Measurements from ENCODE around the gene COPB1.
A peak's percentile ranks its signal among the peaks of the same experiment; 100 is the strongest.

Gene COPB1

DNA sequence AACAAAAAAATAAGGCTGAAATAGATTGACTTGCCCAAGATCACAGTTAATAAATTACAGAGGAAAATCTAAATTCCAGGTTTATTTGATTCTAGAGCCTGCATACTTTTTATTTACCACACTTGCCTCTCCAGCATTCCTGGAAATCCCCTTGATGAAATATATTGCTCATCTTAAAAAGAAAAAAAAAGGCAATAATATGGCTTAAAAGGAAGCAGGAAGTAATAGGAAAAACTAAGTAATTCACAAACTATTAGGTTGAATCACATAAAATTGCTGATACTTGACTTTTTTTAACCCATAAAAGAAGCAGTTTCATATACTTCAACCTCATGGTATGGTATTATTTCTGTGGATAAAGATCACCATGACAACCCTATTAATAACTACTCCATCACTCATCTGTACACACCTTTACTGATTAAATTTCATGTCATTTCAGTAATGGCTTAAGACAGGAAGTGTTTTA, 52.9 kb downstream of the COPB1 start:
- no peak overlapping the region for H3K4me3 ChIP-seq (ENCODE audit: low read length)
- no peaks in the 10 kb centered on the region for H3K36me3 ChIP-seq (ENCODE audit: control insufficient read depth, insufficient read depth, low read length)
- H3K27ac ChIP-seq (ENCODE audit: low read depth, low read length), result no peak overlapping the region
- no peak overlapping the region for H3K9ac ChIP-seq (ENCODE audit: low read length)
- H3K27me3 ChIP-seq (ENCODE audit: control insufficient read depth, insufficient read depth, low read length), result no peaks in the 10 kb centered on the region
- no peaks in the 10 kb centered on the region for H3K4me1 ChIP-seq (ENCODE audit: control insufficient read depth, insufficient read depth, low read length)

DNA sequence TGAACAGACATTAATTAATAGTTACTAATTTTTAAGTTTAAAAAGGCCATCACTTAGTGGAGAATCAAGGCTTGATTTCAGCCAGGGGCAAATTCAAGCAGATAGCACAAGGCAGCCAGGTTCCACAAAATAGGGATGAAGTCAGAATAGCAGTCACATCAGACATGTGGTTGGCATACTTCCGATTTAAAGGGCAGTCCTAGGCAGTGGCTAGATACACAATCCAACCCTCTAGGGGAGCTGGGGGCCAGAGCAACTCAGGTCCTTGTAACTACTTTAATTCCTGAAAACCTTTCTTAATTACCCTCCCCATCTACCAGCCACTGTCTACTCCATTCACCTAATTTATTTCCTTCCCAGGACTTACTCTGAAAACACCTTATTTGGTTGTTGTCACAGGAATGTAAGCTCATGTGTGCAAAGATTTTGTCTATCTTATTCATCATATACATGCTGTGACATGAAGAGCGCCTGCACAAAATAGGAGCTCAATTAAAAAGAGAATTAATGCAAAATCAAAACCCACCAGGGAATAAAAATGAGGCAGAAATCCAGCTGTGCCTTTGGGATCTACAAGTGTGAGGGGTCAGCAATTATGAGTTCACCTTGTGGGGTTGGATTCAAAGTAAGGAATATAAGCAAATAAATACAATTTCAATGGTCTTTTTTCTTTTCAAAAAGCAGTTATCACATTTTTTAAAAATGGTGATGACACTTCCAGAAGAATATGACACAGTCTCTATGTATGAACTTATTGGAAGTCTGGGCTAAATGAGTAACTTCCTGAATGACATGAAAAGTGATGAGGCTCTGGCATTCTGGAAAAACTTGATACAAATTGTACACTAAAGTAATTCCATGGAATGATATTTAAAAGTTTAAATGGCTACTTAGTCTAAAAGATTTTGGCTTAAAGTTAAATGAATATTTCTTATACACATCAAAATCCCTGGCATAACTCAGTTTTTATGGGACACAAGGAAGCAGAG, 53.8 kb downstream of the COPB1 start:
- Histone ChIP-seq H3K4me1 (ENCODE audit: control insufficient read depth, insufficient read depth, low read length) (no peaks in the 10 kb centered on the region), H3K27ac (ENCODE audit: low read depth, low read length) (no peak overlapping the region), H3K36me3 (ENCODE audit: control insufficient read depth, insufficient read depth, low read length) (no peaks in the 10 kb centered on the region), H3K27me3 (ENCODE audit: control insufficient read depth, insufficient read depth, low read length) (no peaks in the 10 kb centered on the region), H3K9ac (ENCODE audit: low read length) (no peak overlapping the region), H3K4me3 (ENCODE audit: low read length) (no peak overlapping the region)

DNA sequence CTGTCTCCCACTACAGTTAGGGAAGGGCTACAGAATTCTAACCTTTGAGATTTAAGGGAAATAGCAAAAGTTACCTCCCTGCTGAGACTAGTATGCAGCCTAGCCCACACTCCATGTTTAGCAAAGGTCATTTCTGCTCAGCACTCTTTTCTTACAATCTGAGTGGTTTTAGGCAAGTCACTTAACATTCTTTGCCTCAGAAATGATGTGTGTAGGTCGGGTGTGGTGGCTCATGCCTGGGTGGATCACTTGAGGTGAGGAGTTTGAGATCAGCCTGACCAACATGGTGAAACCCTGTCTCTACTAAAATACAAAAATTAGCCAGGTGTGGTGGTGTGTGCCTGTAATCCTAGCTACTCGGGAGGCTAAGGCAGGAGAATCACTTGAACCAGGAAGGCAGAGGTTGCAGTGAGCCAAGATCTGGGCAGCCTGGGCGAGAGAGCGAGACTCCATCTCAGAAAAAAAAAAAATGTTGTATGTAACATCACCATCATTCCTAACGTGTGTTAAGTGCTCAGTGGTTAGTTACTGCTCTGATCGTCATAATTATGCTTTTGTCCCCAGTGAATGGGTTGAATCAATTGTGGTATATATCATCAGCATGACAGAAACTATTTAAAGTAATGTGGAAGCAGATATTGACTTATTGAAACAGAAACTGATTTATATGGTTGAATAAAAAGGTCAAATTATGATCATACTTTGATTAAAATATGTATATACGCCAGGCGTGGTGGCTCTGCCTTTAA, 55.0 kb downstream of the COPB1 start:
- H3K27me3 ChIP-seq (ENCODE audit: control insufficient read depth, insufficient read depth, low read length), result no peaks in the 10 kb centered on the region
- H3K36me3 ChIP-seq (ENCODE audit: control insufficient read depth, insufficient read depth, low read length), result no peaks in the 10 kb centered on the region
- H3K4me1 ChIP-seq (ENCODE audit: control insufficient read depth, insufficient read depth, low read length), result no peaks in the 10 kb centered on the region
- H3K9ac ChIP-seq (ENCODE audit: low read length), result no peak overlapping the region
- H3K4me3 ChIP-seq (ENCODE audit: low read length), result no peak overlapping the region
- H3K27ac ChIP-seq (ENCODE audit: low read depth, low read length), result no peak overlapping the region

DNA sequence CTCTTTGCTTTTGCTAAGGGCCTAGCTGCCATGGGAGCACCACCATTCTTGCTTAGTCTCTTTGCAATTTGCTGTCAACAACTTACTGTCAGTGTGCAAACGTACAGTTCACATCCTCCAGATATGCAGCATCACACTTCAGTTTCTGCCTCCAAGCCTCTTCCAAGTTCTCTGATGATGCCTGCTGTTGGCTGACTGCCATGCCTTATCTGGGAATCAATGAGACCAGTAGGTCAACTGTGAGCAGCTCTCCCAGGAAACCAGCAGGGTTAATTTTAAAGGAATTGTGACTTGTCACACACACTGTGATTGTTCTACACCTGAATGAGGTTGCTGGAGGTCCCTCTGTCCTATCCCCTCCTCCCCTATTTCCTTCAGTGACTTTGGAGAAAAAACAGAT, 56.0 kb downstream of the COPB1 start:
- H3K4me1 ChIP-seq (ENCODE audit: control insufficient read depth, insufficient read depth, low read length), result no peaks in the 10 kb centered on the region
- H3K36me3 ChIP-seq (ENCODE audit: control insufficient read depth, insufficient read depth, low read length), result no peaks in the 10 kb centered on the region
- no peak overlapping the region for H3K9ac ChIP-seq (ENCODE audit: low read length)
- no peak overlapping the region for H3K27ac ChIP-seq (ENCODE audit: low read depth, low read length)
- H3K27me3 ChIP-seq (ENCODE audit: control insufficient read depth, insufficient read depth, low read length), result no peaks in the 10 kb centered on the region
- no peak overlapping the region for H3K4me3 ChIP-seq (ENCODE audit: low read length)

- H3K36me3 ChIP-seq (ENCODE audit: control insufficient read depth, insufficient read depth, low read length), result no peaks in the 10 kb centered on the region
- no peak overlapping the region for H3K9ac ChIP-seq (ENCODE audit: low read length)
- H3K27me3 ChIP-seq (ENCODE audit: control insufficient read depth, insufficient read depth, low read length), result no peaks in the 10 kb centered on the region
- H3K4me1 ChIP-seq (ENCODE audit: control insufficient read depth, insufficient read depth, low read length), result no peaks in the 10 kb centered on the region
- no peak overlapping the region for H3K27ac ChIP-seq (ENCODE audit: low read depth, low read length)
- H3K4me3 ChIP-seq (ENCODE audit: low read length), result no peak overlapping the region
Measured at GRCh38 chr11:14435717-14436512, 63.7 kb downstream of the COPB1 start.

GRCh38 chr11:14425621-14426020, 74.0 kb downstream of the COPB1 start:
- Histone ChIP-seq H3K27me3 (ENCODE audit: control insufficient read depth, insufficient read depth, low read length) (no peaks in the 10 kb centered on the region), H3K27ac (ENCODE audit: low read depth, low read length) (no peak overlapping the region)

DNA sequence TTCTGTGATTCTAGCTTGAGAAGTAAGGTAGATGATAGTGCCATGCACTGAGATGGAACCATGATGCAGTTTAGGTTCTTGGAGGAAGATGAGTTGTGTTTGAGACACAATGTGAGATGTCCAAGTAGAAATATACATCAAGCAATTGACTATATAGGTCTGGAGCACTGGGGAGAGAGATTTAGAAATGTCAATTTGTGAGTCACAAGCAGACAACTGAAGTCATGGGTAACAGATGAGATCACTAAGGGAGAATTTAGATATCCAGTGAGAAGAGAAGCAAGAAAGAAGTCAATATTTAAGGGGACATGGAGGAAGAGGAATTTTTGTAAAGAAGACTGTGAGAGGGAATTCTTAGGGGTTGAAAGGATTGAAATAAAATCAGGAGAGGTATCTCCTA, 75.5 kb downstream of the COPB1 start:
- peaks cover 10% of the 10 kb centered on the region for H3K4me1 ChIP-seq (ENCODE audit: control insufficient read depth, insufficient read depth, low read length)
- H3K27me3 ChIP-seq (ENCODE audit: control insufficient read depth, insufficient read depth, low read length), result no peaks in the 10 kb centered on the region
- no peak overlapping the region for H3K4me3 ChIP-seq (ENCODE audit: low read length)
- no peak overlapping the region for H3K27ac ChIP-seq (ENCODE audit: low read depth, low read length)
- no peaks in the 10 kb centered on the region for H3K36me3 ChIP-seq (ENCODE audit: control insufficient read depth, insufficient read depth, low read length)
- no peak overlapping the region for H3K9ac ChIP-seq (ENCODE audit: low read length)

More at GRCh38 chr11:14425621-14426020, 74.0 kb downstream of the COPB1 start:
- Histone ChIP-seq H3K36me3 (ENCODE audit: control insufficient read depth, insufficient read depth, low read length) (no peaks in the 10 kb centered on the region), H3K4me1 (ENCODE audit: control insufficient read depth, insufficient read depth, low read length) (peaks cover 10% of the 10 kb centered on the region), H3K4me3 (ENCODE audit: low read length) (no peak overlapping the region), H3K9ac (ENCODE audit: low read length) (no peak overlapping the region)

GRCh38 chr11:14423633-14424032, 76.0 kb downstream of the COPB1 start:
- no peaks in the 10 kb centered on the region for H3K36me3 ChIP-seq (ENCODE audit: control insufficient read depth, insufficient read depth, low read length)
- peaks cover 10% of the 10 kb centered on the region for H3K4me1 ChIP-seq (ENCODE audit: control insufficient read depth, insufficient read depth, low read length)
- no peak overlapping the region for H3K27ac ChIP-seq (ENCODE audit: low read depth, low read length)

GRCh38 chr11:14422814-14423182, 76.8 kb downstream of the COPB1 start:
- peaks cover 10% of the 10 kb centered on the region for H3K4me1 ChIP-seq (ENCODE audit: control insufficient read depth, insufficient read depth, low read length)
- H3K36me3 ChIP-seq (ENCODE audit: control insufficient read depth, insufficient read depth, low read length), result no peaks in the 10 kb centered on the region
- no peak overlapping the region for H3K4me3 ChIP-seq (ENCODE audit: low read length)
- H3K9ac ChIP-seq (ENCODE audit: low read length), result no peak overlapping the region
- no peaks in the 10 kb centered on the region for H3K27me3 ChIP-seq (ENCODE audit: control insufficient read depth, insufficient read depth, low read length)
- H3K27ac ChIP-seq (ENCODE audit: low read depth, low read length), result no peak overlapping the region

More at GRCh38 chr11:14423633-14424032, 76.0 kb downstream of the COPB1 start:
- H3K9ac ChIP-seq (ENCODE audit: low read length), result no peak overlapping the region
- no peak overlapping the region for H3K4me3 ChIP-seq (ENCODE audit: low read length)
- no peaks in the 10 kb centered on the region for H3K27me3 ChIP-seq (ENCODE audit: control insufficient read depth, insufficient read depth, low read length)

DNA sequence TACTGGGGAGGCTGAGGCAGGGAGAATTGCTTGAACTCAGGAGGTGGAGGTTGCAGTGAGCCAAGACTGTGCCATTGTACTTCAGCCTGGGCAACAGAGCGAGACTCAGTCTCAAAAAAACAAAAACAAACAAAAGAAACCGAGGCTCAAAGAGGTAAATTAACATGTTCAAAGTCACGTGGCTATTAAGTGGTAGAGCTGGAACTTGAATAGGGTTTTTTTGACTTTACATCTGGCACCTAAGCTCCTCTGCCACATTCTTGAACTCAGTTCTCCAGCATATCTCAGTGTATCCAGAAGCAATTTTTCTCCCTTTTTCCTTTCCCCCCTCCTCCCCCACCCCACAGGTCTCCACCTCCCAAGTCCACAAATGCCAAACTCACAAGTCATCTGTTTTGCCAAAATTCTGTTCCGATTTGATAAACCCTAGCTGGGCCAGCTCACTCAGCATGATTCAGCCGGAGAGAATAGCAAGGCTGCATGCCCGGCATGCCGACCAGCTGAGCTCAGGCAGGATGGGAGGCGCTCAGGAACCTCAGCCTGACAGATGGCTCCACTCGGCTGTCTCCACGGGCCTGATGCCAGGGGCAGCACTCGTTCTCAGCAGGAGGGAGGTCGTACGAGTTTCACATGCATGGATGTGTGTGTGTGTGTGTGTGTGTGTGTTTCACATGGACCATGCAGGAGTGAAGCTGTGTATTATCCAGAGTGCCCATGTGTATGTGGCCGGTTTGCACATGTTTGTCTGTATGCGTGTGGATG, 77.4 kb downstream of the COPB1 start:
- no peaks in the 10 kb centered on the region for H3K27me3 ChIP-seq (ENCODE audit: control insufficient read depth, insufficient read depth, low read length)
- no peak overlapping the region for H3K9ac ChIP-seq (ENCODE audit: low read length)
- peaks cover 15% of the 10 kb centered on the region for H3K4me1 ChIP-seq (ENCODE audit: control insufficient read depth, insufficient read depth, low read length)
- peak overlapping the region; percentile 10 for H3K27ac ChIP-seq (ENCODE audit: low read depth, low read length)
- H3K4me3 ChIP-seq (ENCODE audit: low read length), result no peak overlapping the region
- no peaks in the 10 kb centered on the region for H3K36me3 ChIP-seq (ENCODE audit: control insufficient read depth, insufficient read depth, low read length)

- no peak overlapping the region for H3K9ac ChIP-seq (ENCODE audit: low read length)
- peaks cover 19% of the 10 kb centered on the region for H3K4me1 ChIP-seq (ENCODE audit: control insufficient read depth, insufficient read depth, low read length)
- H3K36me3 ChIP-seq (ENCODE audit: control insufficient read depth, insufficient read depth, low read length), result no peaks in the 10 kb centered on the region
- no peaks in the 10 kb centered on the region for H3K27me3 ChIP-seq (ENCODE audit: control insufficient read depth, insufficient read depth, low read length)
- H3K4me3 ChIP-seq (ENCODE audit: low read length), result no peak overlapping the region
- no peak overlapping the region for H3K27ac ChIP-seq (ENCODE audit: low read depth, low read length)
Measured at GRCh38 chr11:14420223-14420622, 79.4 kb downstream of the COPB1 start.

All from rectal smooth muscle tissue (tissue), 1 donor.